Upper lobe of left lung (tissue), 6 donors: ENCODE data around the gene PALLD. TPM values are rescaled to one million over a fixed set of nuclear protein-coding genes. Genes with fewer than 3 reads are reported as not detected.

ENCODE experiments used
- ATAC-seq, 2 donors: fragments of 200-7000 bp; cut with Tn5 transposase; one replicate each; pipeline ENCODE4 v1.9.1; 2022; ENCODE audit warnings: mild to moderate bottlenecking in 2 of 2, moderate library complexity in 2 of 2; ENCODE audit not compliant: low FRiP score in 2 of 2
- DNase-seq, 2 donors: peaks; one replicate each; pipeline ENCODE4 v3.0.0-alpha.2; 2019 to 2020
- H3K27ac ChIP-seq, 4 donors: fragments of 200-600 bp; sonication (generic); one replicate each; pipeline ENCODE4 v1.5.1; 2016 to 2019
- H3K27me3 ChIP-seq, 4 donors: fragments of 200-600 bp; sonication (generic); one replicate each; pipeline ENCODE4 v1.5.1; 2017 to 2019
- H3K36me3 ChIP-seq, 4 donors: fragments of 200-600 bp; sonication (generic); one replicate each; pipeline ENCODE4 v1.5.1; 2016 to 2019
- H3K4me1 ChIP-seq, 4 donors: fragments of 200-600 bp; sonication (generic); one replicate each; pipeline ENCODE4 v1.5.1; 2018 to 2019
- H3K4me3 ChIP-seq, 4 donors: fragments of 200-600 bp; sonication (generic); one replicate each; pipeline ENCODE4 v1.5.1; 2017 to 2019; ENCODE audit warnings: mild to moderate bottlenecking in 2 of 4, moderate library complexity in 1 of 4
- H3K9me3 ChIP-seq, 4 donors: fragments of 200-600 bp; sonication (generic); one replicate each; pipeline ENCODE4 v1.5.1; 2018 to 2019
- EP300 ChIP-seq, 4 donors: sonication (generic); formaldehyde crosslinking; IDR thresholded peaks; one replicate each; pipeline ENCODE4 v1.5.1; 2017; ENCODE audit warnings: antibody characterized with exemption in 4 of 4, control low read depth in 2 of 4
- POLR2A ChIP-seq, 4 donors: fragments of 450-650 bp; IDR thresholded peaks; one replicate each; pipeline ENCODE4 v1.5.1; 2016 to 2017; ENCODE audit warnings: antibody characterized with exemption in 4 of 4, mild to moderate bottlenecking in 2 of 4
- POLR2AphosphoS5 ChIP-seq, 2 donors: sonication (generic); formaldehyde crosslinking; IDR thresholded peaks; one replicate each; pipeline ENCODE4 v1.5.1; 2017; ENCODE audit warnings: antibody characterized with exemption in 2 of 2
- WGBS, 2 donors: methylation state at CpG; one replicate each; pipeline ENCODE4 v1.1.5; 2017 to 2018; 5-methylcytosine and 5-hydroxymethylcytosine counted together
- total RNA-seq, 6 donors: library from RNA; depleted of rRNA in 4 of 6; stranded (reverse); fragments of >200 nt in 4 of 6; gene quantifications; one replicate each; pipeline versions ENCODE4 v1.1.0 to v1.2.1, GENCODE V29; 2016 to 2021
- TF ChIP-seq, protein P1 (sequence below), 6 experiments: fragments of 450-650 bp in 4 of 6; fragments of 200-600 bp in 2 of 6; sonication (generic) in 2 of 6; IDR thresholded peaks; one replicate each; pipeline ENCODE4 v1.5.1; 2016 to 2019; ENCODE audit warnings: antibody characterized with exemption in 6 of 6
- donor health status: DM: no; HTN: no; CAD: no; lungs with moderate emphysema.
- donor health status: DM: no; HTN: yes; CAD: no; lungs with severe emphysema.

PALLD gene
- total RNA-seq, 6 donors from 2014 or later: 63.9 to 175 (median 134) TPM

GRCh38 chr4:168570466-168570865 lies 73.6 kb downstream of the PALLD start:
- H3K9me3 ChIP-seq: no peaks in the 10 kb centered on the region
- TF ChIP-seq EP300 (IDR thresholded peaks at IDR 0.05) (no peak), POLR2AphosphoS5 (IDR thresholded peaks at IDR 0.05) (no peak), POLR2A (IDR thresholded peaks at IDR 0.05) (no peak)
- TF ChIP-seq, protein P1, sequence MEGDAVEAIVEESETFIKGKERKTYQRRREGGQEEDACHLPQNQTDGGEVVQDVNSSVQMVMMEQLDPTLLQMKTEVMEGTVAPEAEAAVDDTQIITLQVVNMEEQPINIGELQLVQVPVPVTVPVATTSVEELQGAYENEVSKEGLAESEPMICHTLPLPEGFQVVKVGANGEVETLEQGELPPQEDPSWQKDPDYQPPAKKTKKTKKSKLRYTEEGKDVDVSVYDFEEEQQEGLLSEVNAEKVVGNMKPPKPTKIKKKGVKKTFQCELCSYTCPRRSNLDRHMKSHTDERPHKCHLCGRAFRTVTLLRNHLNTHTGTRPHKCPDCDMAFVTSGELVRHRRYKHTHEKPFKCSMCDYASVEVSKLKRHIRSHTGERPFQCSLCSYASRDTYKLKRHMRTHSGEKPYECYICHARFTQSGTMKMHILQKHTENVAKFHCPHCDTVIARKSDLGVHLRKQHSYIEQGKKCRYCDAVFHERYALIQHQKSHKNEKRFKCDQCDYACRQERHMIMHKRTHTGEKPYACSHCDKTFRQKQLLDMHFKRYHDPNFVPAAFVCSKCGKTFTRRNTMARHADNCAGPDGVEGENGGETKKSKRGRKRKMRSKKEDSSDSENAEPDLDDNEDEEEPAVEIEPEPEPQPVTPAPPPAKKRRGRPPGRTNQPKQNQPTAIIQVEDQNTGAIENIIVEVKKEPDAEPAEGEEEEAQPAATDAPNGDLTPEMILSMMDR (IDR thresholded peaks at IDR 0.05): no peak
- ATAC-seq (no peak), DNase-seq (no peak)
- no peak overlapping the region for H3K4me3 ChIP-seq
- no peaks in the 10 kb centered on the region for H3K36me3 ChIP-seq
- H3K27me3 ChIP-seq: no peaks in the 10 kb centered on the region
- peaks cover 0 to 8% (median 2%) of the 10 kb centered on the region in 4 donors for H3K4me1 ChIP-seq
- H3K27ac ChIP-seq: no peak overlapping the region

DNA sequence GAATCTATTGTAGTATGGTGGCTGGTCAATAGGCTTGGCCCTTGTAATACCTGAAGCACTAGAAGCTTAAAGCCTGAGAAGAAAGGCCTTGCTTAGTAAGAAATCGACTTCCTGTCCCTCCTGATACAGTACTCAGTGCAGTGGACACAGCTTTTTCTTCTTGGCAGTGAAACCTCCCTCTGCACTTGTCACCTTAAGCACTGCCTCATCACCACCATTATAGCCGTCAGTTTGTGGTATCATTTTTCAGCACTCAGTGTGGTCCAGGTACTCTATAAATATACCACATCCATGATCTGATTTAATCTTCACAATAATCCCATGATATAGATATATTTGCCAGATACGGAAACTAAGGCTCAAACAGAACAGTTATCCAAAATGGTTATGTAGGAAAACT lies 75.2 kb downstream of the PALLD start:
- H3K27me3 ChIP-seq: no peaks in the 10 kb centered on the region
- H3K36me3 ChIP-seq: no peaks in the 10 kb centered on the region
- H3K27ac ChIP-seq: no peak overlapping the region
- ATAC-seq (no peak), DNase-seq (no peak)
- TF ChIP-seq, protein P1 (IDR thresholded peaks at IDR 0.05): no peak
- TF ChIP-seq POLR2AphosphoS5 (IDR thresholded peaks at IDR 0.05) (no peak), POLR2A (IDR thresholded peaks at IDR 0.05) (no peak), EP300 (IDR thresholded peaks at IDR 0.05) (no peak)
- no peak overlapping the region for H3K4me3 ChIP-seq
- WGBS, 2 donors: 88 to 92% methylated on average over 3 of the region's 3 CpGs
- H3K9me3 ChIP-seq: no peaks in the 10 kb centered on the region
- H3K4me1 ChIP-seq: peaks cover 0 to 8% (median 2%) of the 10 kb centered on the region in 4 donors

GRCh38 chr4:168573870-168574269 lies 77.0 kb downstream of the PALLD start:
- H3K4me1 ChIP-seq: peaks cover 0 to 8% (median 1%) of the 10 kb centered on the region in 4 donors
- no peaks in the 10 kb centered on the region for H3K27me3 ChIP-seq
- DNase-seq (no peak), ATAC-seq (no peak)
- H3K27ac ChIP-seq: no peak overlapping the region
- H3K9me3 ChIP-seq: no peaks in the 10 kb centered on the region
- no peak overlapping the region for H3K4me3 ChIP-seq
- no peaks in the 10 kb centered on the region for H3K36me3 ChIP-seq
- 85 to 87% methylated on average over 3 of the region's 3 CpGs for WGBS, 2 donors
- no peak for TF ChIP-seq POLR2AphosphoS5 (IDR thresholded peaks at IDR 0.05)
- TF ChIP-seq EP300 (IDR thresholded peaks at IDR 0.05): no peak
- TF ChIP-seq, protein P1 (IDR thresholded peaks at IDR 0.05): no peak
- no peak for TF ChIP-seq POLR2A (IDR thresholded peaks at IDR 0.05)

DNA sequence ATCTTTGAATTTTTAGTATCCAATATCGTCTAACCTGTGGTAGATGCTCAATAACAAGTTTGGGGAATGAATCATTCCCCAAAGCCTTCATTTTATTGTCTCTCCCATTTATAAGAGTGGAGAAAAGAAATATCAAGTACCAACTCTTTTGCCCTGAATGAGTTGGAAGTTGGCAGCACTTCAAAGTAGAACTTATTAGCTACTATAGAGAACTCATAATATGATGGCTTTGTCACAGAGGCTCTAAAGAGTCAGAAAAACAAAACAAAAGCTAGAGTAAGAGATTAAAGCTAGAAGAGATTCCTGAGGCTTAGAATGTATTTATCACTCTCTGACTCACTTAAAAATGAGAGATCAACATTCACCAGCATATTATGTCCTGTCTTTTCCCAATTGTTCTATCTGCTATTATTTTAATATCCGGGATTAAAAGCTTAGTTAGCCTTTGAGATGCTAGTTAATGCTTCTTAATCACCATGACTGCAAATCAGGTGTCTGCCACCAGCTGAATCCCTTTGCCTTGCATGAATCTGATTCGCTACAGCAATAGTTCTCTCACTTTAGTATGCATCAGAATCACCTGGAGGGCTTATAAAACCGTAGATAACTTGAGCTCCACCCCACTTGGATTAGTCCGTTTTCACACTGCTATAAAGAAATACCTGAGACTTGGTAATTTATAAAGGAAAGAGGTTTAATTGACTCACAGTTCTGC lies 77.9 kb downstream of the PALLD start:
- H3K4me1 ChIP-seq: peaks cover 0 to 5% (median 0%) of the 10 kb centered on the region in 4 donors
- DNase-seq (no peak), ATAC-seq (no peak)
- no peaks in the 10 kb centered on the region for H3K36me3 ChIP-seq
- no peaks in the 10 kb centered on the region for H3K27me3 ChIP-seq
- H3K27ac ChIP-seq: no peak overlapping the region
- WGBS, 2 donors: 81 to 83% methylated on average over 5 of the region's 5 CpGs
- no peaks in the 10 kb centered on the region for H3K9me3 ChIP-seq
- H3K4me3 ChIP-seq: no peak overlapping the region
- TF ChIP-seq EP300 (IDR thresholded peaks at IDR 0.05): no peak

DNA sequence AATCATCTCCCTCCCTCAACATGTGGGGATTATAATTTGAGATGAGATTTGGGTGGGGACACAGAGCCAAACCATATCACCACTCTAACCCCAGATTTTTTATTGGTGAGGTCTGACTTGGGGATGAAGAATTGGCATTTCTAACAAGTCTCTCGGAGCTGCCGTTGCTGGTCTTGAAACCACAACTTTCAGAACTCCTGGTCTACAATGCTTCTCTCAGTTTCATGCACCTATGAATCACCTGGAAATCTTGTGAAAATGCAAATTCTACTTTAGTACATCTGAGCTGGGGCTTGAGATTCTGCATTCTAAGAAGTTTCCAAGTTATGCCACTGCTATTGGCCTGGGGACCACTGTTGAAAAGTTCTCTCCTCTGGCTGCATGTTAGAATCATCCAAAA lies 78.6 kb downstream of the PALLD start:
- no peak overlapping the region for H3K4me3 ChIP-seq
- H3K27me3 ChIP-seq: no peaks in the 10 kb centered on the region
- DNase-seq (no peak), ATAC-seq (no peak)
- no peaks in the 10 kb centered on the region for H3K9me3 ChIP-seq
- no peak for TF ChIP-seq POLR2AphosphoS5 (IDR thresholded peaks at IDR 0.05)
- no peak for TF ChIP-seq POLR2A (IDR thresholded peaks at IDR 0.05)
- TF ChIP-seq EP300 (IDR thresholded peaks at IDR 0.05): no peak
- TF ChIP-seq, protein P1 (IDR thresholded peaks at IDR 0.05): no peak
- WGBS, 2 donors: 91 to 92% methylated on average over 2 of the region's 2 CpGs
- H3K4me1 ChIP-seq: no peaks in the 10 kb centered on the region
- no peaks in the 10 kb centered on the region for H3K36me3 ChIP-seq
- H3K27ac ChIP-seq: no peak overlapping the region
